KOPT-K1 (cell line): Measurements from ENCODE around the gene DAP.

Experiments
- H3K27ac ChIP-seq: fragments of 200-600 bp; sonication (generic); 2 replicates; pipeline ENCODE4 v1.5.1; 2016; ENCODE audit warnings: antibody characterized with exemption, mild to moderate bottlenecking, low read depth, low read length; ENCODE audit not compliant: poor library complexity, severe bottlenecking
- H3K36me3 ChIP-seq: fragments of 200-600 bp; sonication (generic); 2 replicates; pipeline ENCODE4 v1.5.1; 2017; ENCODE audit warnings: antibody characterized with exemption, mild to moderate bottlenecking, low read length, moderate library complexity; ENCODE audit not compliant: insufficient read depth
- H3K9me3 ChIP-seq: fragments of 200-600 bp; sonication (generic); 2 replicates; pipeline ENCODE4 v1.5.1; 2017; ENCODE audit warnings: antibody characterized with exemption, low read length, mild to moderate bottlenecking; ENCODE audit not compliant: insufficient read depth, poor library complexity, severe bottlenecking

DAP gene

GRCh38 chr5:10775646-10776045 is 14.6 kb upstream of the DAP start:
- no peaks in the 10 kb centered on the region for H3K9me3 ChIP-seq
- H3K27ac ChIP-seq = no peak overlapping the region
- no peaks in the 10 kb centered on the region for H3K36me3 ChIP-seq

- H3K36me3 ChIP-seq = no peaks in the 10 kb centered on the region
- H3K27ac ChIP-seq = no peak overlapping the region
- H3K9me3 ChIP-seq = no peaks in the 10 kb centered on the region
These were observed 12.0 kb upstream of the DAP start for GRCh38 chr5:10772901-10773585.

- no peak overlapping the region for H3K27ac ChIP-seq
- H3K36me3 ChIP-seq = no peaks in the 10 kb centered on the region
These were observed 7.4 kb upstream of the DAP start for GRCh38 chr5:10768328-10768899.

GRCh38 chr5:10762776-10763500 is 1.9 kb upstream of the DAP start:
- Histone ChIP-seq H3K9me3 (no peaks in the 10 kb centered on the region), H3K27ac (no peak overlapping the region), H3K36me3 (no peaks in the 10 kb centered on the region)

More at GRCh38 chr5:10768328-10768899, 7.4 kb upstream of the DAP start:
- no peaks in the 10 kb centered on the region for H3K9me3 ChIP-seq

- Histone ChIP-seq H3K36me3 (no peaks in the 10 kb centered on the region), H3K27ac (peak overlapping the region; percentile 61)
These were observed 1.1 kb upstream of the DAP start for GRCh38 chr5:10761933-10762775.

DNA sequence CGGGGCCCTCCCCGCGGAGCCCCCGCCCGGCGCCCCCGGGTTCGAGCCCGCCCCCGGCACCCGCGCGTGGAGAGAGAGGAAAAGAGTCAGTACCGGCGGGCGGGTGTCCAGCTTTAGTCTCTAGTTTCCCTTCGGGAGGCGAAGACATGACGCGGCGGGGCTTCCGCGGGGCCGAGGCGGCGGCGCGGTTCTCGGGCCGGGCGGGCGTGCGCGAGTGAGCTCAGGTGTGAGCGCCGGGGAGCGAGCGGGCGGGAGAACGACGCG is 181 bp downstream of the DAP start:
- no peaks in the 10 kb centered on the region for H3K36me3 ChIP-seq
- peak overlapping the region; percentile 77 for H3K27ac ChIP-seq
- H3K9me3 ChIP-seq = no peaks in the 10 kb centered on the region

More at GRCh38 chr5:10761933-10762775, 1.1 kb upstream of the DAP start:
- no peaks in the 10 kb centered on the region for H3K9me3 ChIP-seq

DNA sequence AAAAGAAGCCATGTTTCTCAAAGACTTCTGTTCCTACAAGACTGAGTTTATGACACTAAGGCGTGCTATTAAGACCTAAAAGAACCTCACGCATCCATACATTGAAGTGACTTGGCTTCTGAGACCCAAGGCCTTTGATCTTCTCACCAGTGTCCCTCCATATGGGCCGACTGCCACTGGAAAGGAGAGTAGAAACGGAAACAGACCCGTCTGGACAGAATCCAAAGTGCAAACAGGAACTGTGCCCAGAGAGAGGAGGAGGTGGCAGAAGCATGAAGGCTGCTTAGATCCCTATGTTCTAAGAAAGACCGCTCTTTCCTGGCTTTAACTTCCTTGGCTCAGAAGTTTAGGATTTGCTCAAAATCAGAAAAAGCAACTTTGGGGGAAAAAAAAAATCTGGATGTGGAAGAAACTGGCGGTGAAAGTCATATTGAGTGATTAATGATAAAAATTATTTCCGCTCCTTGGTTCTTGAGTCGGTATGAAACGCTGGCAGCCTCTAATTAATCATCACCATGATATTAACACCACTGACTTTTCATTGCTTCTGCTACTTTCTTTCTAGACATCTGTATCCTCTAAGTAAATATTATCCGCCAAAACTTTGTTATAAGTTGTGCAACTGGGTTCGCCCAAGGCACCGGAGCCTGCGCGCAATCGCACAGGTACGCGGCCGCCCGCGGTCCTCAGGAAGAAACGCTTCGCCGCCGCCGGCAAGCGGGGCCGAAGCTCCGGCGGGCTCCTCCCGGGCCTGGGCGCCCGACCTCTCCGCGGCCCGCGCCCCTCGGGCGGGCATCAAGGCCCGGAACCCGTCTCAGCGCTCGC is 726 bp downstream of the DAP start:
- Histone ChIP-seq H3K27ac (peak overlapping the region; percentile 77), H3K9me3 (no peaks in the 10 kb centered on the region), H3K36me3 (no peaks in the 10 kb centered on the region)

DNA sequence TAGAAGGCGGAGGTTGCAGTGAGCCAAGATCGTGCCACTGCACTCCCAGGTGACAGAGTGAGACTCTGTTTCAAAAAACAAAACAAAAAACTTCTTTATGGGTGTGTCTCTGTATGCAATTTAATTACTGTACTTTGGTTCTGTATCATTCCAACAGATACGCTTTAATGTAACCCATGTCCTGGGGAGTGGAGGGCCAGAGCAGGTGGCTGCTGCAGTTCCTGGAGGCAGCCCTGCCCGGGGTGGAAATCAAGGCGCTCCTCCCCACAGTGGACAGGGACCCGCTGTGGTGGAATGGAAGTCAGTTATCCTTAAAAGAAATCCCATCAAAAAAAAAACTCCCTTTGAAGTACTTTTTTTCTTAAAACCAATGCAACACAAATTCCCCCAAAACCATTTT is 1.9 kb downstream of the DAP start:
- peaks cover 11% of the 10 kb centered on the region; the same call in 1 of the 2 replicates for H3K36me3 ChIP-seq
- no peaks in the 10 kb centered on the region for H3K9me3 ChIP-seq
- H3K27ac ChIP-seq = no peak overlapping the region

- H3K27ac ChIP-seq = no peak overlapping the region
- no peaks in the 10 kb centered on the region for H3K9me3 ChIP-seq
- peaks cover 22% of the 10 kb centered on the region; the same call in 1 of the 2 replicates for H3K36me3 ChIP-seq
These were observed 3.0 kb downstream of the DAP start for GRCh38 chr5:10757922-10758555.

- no peak overlapping the region for H3K27ac ChIP-seq
- H3K36me3 ChIP-seq = peaks cover 31% of the 10 kb centered on the region; the same call in 1 of the 2 replicates
- H3K9me3 ChIP-seq = no peaks in the 10 kb centered on the region
These were observed 4.0 kb downstream of the DAP start for GRCh38 chr5:10757043-10757442.

GRCh38 chr5:10756549-10756948 is 4.5 kb downstream of the DAP start:
- Histone ChIP-seq H3K9me3 (no peaks in the 10 kb centered on the region), H3K27ac (no peak overlapping the region), H3K36me3 (peaks cover 34% of the 10 kb centered on the region; the same call in 1 of the 2 replicates)

GRCh38 chr5:10753178-10753577 is 7.9 kb downstream of the DAP start:
- H3K36me3 ChIP-seq = peaks cover 60% of the 10 kb centered on the region
- H3K9me3 ChIP-seq = no peaks in the 10 kb centered on the region
- no peak overlapping the region for H3K27ac ChIP-seq

GRCh38 chr5:10752451-10752850 is 8.6 kb downstream of the DAP start:
- no peaks in the 10 kb centered on the region for H3K9me3 ChIP-seq
- H3K36me3 ChIP-seq = peaks cover 67% of the 10 kb centered on the region
- no peak overlapping the region for H3K27ac ChIP-seq

- H3K36me3 ChIP-seq = peaks cover 83% of the 10 kb centered on the region
- no peaks in the 10 kb centered on the region for H3K9me3 ChIP-seq
- H3K27ac ChIP-seq = no peak overlapping the region
These were observed 10.1 kb downstream of the DAP start for GRCh38 chr5:10750909-10751308.
